ENCODE results near the gene FOSB.

- TF ChIP-seq CTCF (conservative IDR thresholded peaks at IDR 0.05; ENCODE audit: low read depth, low read length) (no peak), EZH2 (IDR thresholded peaks at IDR 0.05; ENCODE audit: borderline replicate concordance, low read depth, low read length, poor library complexity, severe bottlenecking) (no peak)
Observed at GRCh38 chr19:45442778-45443461, 24.9 kb upstream of the FOSB start.

Measured in A673 (cell line).